Thyroid gland (tissue), 4 donors: Measurements from ENCODE around the gene PKNOX2.

ENCODE experiments used
- CTCF ChIP-seq, 6 experiments: fragments of 200-600 bp in 3 of 6; fragments of 450-650 bp in 3 of 6; sonication (generic) in 3 of 6; IDR thresholded peaks; one replicate each; pipeline ENCODE4 v1.5.1; 2016 to 2019; ENCODE audit warnings: antibody characterized with exemption in 6 of 6, mild to moderate bottlenecking in 2 of 6, inconsistent platforms in 1 of 6, moderate library complexity in 1 of 6
- POLR2A ChIP-seq, 2 donors: fragments of 450-650 bp; IDR thresholded peaks; one replicate each; pipeline ENCODE4 v1.6.1; 2017; ENCODE audit warnings: antibody characterized with exemption in 2 of 2, mild to moderate bottlenecking in 2 of 2, moderate library complexity in 1 of 2

- TF ChIP-seq CTCF (IDR thresholded peaks at IDR 0.05) = no peak
- TF ChIP-seq POLR2A (IDR thresholded peaks at IDR 0.05) = no peak
Measured at GRCh38 chr11:125304136-125304535, 139.6 kb downstream of the PKNOX2 start.
